Cerebellar cortex (tissue), 1 donor: Measurements from ENCODE around the gene ABCG1.
"Not testable (repeated sequence)": the region's sequence is repeated elsewhere in the genome, so short reads cannot be mapped to it uniquely, and the experiment has no call there.

Source experiments
- DNase-seq: peaks from one replicate; pipeline ENCODE4 v3.0.0-alpha.2; 2015; ENCODE audit warnings: low spot score

ABCG1 gene

DNA sequence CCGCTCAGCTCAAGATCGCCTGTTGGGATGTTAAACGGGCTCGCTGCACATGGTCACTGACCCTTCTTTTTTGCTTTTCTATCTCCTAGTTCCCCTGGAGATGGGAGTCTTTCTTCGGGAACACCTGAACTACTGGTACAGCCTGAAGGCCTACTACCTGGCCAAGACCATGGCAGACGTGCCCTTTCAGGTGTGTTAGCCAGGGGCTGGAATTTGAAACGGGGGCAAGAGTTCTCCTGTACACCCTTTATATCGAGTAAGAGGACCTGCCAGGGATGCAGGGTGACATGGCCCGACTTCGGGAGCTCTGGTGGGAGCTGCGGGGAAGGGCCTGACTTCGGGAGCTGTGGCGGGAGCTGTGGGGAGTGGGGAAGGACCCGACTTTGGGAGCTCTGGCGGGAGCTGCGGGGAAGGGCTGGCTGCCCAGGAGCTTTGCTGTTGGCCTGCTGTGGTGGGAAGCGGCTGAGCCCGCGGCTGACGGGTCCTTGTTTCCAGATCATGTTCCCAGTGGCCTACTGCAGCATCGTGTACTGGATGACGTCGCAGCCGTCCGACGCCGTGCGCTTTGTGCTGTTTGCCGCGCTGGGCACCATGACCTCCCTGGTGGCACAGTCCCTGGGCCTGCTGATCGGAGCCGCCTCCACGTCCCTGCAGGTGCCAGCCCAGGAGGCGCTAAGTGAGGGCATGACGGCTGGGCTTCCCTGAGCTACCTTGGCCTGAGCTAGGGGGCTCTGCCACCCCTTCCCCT is 72.2 kb downstream of the ABCG1 start:
- no peak for DNase-seq

DNA sequence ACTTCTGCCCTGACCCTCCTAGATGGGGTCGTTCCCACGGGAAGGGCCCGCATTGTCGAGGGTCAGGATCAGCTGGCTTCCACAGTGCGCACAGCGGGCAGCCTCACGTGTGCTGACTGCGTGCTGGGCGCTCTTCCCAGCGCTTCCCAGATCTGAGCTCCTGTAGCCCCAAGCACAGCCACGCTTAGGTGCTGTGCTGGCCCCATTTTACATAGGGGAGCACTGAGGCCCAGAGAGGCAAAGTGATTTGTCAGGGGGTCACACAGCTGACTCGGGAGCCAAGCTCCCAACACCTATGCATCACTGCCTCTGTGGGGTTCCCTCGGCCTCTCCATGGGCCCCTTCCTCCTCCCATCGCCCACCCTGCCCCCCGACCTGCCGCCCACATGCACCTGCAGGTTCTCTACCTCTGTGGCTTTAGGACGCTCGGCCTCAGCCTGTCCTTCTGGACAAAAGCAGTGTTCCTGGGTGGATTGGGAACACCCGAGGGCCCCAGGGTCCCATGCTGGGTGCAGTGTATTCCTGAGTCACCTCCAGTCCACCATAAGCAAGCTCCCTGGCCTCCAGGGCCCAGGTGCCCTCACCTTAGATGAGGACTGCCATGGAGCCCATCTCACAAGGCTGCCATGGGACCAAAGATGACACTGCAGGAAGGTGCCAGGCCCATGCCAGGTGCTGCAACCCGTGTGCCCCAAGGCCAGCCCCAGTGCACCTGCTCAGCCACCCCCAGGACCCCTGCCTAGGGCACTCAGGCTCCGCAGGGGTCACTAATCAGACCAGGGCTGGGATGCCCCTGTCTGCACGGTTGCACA is 73.0 kb downstream of the ABCG1 start:
- no peak for DNase-seq

DNA sequence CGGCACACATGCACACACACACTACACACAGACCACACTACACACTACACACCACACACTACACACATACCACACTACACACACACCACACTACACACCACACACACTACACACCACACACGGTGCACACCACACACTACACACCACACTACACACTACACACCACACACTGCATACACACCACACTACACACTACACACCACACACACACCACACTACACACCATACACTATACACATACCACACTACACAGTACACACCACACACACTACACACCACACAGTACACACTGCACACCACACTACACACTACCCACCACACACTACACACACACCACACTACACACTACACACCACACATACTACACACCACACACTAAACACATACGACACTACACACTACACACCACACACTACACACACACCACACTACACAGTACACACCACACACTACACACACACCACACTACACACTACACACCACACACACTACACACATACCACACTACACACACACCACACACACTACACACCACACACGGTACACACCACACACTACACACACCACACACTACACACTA is 73.7 kb downstream of the ABCG1 start:
- DNase-seq = not testable (repeated sequence)

GRCh38 chr21:42293649-42294272 is 74.8 kb downstream of the ABCG1 start:
- DNase-seq = no peak

DNA sequence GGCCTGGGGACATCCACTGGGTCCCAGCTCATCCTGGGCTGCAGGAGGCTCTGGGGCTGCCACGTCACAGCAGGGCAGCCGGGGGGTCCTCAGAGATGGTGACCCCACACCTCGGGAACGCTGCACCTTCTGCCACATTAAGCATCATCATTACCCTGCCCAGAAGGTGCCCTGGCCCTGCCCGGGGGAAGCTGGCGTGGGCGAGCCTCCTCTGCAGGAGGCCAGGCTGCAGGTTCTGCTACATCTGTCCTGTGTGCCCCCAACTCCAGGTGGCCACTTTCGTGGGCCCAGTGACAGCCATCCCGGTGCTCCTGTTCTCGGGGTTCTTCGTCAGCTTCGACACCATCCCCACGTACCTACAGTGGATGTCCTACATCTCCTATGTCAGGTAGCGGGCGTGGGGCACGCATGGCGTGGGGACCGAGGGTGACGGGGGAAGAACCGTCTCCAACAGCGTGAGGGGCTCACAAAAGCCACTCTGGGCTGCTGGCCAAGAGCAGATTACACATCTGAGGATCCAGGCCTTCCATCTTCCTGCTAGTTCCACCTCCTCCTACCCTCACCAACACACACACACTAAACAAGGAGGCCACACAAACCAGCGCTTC is 75.4 kb downstream of the ABCG1 start:
- DNase-seq = no peak

DNA sequence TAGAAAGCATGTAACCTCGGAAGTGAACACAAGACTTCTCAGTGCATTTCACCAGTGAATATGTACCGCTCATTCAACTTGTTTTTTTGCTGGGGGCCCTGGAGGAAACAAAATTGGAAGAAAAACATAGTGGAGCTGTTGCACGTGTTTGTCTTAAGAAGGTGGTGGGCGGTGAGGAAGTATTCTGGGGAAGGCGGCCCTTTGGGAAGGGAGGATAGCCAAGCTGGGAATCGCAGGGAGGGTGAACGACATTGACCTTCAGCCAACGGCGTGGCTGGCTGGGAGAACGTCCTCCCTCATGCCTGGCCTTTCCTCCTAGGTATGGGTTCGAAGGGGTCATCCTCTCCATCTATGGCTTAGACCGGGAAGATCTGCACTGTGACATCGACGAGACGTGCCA is 76.9 kb downstream of the ABCG1 start:
- no peak for DNase-seq

DNA sequence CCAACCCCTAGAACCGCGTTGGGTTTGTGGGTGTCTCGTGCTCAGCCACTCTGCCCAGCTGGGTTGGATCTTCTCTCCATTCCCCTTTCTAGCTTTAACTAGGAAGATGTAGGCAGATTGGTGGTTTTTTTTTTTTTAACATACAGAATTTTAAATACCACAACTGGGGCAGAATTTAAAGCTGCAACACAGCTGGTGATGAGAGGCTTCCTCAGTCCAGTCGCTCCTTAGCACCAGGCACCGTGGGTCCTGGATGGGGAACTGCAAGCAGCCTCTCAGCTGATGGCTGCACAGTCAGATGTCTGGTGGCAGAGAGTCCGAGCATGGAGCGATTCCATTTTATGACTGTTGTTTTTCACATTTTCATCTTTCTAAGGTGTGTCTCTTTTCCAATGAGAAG is 77.6 kb downstream of the ABCG1 start:
- no peak for DNase-seq

GRCh38 chr21:42297377-42297776 is 78.4 kb downstream of the ABCG1 start:
- DNase-seq = no peak

DNA sequence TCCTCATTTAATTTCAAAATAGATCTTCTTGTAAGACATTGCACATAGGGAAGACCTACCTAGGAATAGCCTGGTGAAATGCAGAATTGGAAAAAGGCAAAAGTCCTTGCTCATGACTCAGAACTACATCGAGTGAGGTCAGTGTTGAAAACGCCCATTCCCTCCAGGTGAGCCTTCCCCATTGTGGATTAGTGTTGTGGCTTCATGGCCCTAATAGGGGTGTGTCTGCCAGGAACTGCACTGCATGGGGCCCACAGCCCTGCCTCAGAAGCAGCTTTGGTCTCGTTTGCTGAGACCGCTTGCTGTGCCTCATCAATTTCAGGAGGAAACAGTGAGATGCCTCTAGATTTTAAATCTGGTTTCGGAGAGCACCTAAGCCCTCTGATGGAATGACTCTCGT is 79.3 kb downstream of the ABCG1 start:
- DNase-seq = no peak

DNA sequence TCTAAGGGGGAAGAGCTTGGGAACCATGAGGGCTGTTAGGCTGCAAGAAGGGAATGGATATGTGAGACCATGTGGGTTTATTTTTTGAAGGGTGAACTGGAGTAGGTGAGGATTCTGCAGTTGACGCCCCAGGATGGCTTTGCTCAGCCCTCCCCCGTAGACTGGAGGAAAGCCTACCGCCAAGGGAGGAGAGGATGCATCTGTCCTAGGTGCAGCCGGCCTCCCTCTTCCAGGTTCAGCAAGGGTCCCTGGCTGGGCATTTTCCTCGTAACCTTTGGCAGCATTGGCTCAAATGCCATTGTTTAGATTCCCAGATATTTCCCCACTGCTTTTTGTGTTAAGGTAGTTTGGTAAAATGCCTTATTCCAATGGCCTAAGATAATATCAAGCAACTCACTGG is 79.7 kb downstream of the ABCG1 start:
- no peak for DNase-seq

DNA sequence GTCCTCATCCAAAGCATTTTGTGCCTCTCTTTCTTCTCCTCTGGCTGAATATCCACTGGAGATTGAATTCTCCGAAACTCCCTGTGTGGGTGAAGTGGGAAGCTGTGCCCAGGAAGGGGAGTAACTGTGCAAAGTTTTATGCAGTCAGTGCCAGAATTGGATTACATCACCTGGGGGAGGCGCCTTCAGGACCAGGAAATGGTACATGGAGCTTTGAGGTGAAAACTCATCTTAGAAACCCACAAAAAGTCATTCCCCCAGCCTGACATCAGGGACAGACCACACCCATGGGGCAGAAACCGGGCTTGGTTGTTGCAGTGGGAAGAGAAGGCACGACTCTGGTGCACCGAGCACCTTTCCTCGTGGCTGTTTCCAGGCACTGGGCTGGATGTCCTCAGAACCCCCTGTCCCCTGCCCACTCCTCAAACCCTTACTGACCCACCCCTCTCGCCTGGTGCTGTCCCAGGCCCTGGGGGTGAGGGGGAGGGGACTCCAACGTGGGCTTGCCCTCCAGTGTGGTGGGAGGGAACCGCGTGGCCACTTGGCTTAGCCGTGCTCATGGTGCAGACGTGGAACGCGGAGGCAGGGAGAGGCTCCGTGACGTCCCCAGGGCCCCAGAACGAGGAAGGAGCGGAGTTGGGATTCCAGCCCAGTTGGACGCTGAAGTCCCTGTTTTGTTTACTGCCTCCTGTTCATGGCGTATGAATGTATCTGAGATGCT is 80.5 kb downstream of the ABCG1 start:
- DNase-seq = no peak

DNA sequence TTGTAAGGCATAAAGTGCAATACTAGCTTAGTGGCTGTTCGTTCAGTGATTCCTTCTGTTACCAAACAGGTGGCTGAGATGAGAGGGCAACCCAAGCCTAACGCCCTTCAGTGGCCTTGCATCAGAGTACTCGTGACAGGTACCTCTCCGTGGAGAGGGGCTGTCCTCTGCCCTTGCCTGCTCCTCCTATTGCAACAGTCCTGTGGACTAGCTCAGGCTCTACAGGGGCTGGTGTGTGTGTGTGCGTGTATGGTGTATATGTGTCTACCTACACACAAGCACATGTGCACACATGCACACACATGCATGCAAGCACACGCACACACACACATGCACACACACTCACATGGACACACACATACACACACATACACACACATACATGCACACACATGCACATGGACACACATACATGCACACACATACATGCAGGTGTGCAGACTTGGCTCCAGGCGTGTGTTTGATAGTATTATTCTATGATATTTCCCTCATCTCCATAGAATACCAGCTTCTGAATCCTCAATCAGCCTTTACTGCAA is 81.2 kb downstream of the ABCG1 start:
- DNase-seq = no peak

GRCh38 chr21:42300956-42301355 is 82.0 kb downstream of the ABCG1 start:
- no peak for DNase-seq

- DNase-seq = no peak
Measured at GRCh38 chr21:42301371-42302075, 82.6 kb downstream of the ABCG1 start.

DNA sequence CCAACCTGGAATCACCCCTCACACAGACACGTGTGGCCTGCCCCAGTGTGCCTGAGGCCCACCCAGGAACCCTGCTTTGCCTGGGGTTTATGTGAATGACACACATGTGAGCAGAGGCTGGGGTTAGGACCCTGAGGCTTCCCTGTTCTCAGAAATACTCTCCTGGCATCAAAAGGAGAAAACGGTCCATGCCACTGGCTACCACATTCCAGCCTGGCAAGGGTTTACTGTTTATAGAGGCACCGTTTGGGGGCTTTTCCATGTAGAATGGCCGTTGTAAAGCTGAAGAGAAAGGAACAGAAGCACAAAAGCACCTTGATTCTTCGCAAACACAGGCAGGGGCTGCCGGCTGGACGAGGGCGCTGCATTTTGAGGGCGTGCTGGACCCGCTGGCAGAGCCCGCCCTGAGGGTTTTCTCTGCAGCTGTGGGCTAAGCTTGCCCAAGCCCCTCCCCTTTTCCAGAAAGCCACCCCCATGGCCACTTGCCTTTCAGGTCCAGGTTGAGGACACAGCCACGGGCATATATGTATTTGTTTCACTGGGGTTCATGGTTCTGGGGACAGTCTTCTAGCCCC is 83.2 kb downstream of the ABCG1 start:
- DNase-seq = no peak

GRCh38 chr21:42302794-42303193 is 83.9 kb downstream of the ABCG1 start:
- DNase-seq = no peak

DNA sequence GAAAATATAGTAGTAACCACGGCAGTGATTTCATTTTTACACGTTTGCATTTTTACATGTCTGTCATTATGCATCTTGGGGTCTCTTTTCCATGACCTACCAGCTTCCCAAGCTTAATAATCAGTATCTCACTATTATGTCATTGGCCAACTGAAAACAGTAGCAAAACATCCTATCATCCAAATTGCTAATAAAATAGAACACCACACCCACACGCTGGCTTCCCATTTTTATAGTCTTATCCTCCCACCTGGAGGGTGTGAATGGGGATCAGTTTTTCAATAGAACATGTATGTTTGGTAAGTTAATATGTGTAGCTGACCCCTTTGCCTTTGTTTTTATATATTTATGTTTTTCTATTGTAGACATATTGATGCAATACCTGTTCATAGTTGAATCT is 84.5 kb downstream of the ABCG1 start:
- no peak for DNase-seq

DNA sequence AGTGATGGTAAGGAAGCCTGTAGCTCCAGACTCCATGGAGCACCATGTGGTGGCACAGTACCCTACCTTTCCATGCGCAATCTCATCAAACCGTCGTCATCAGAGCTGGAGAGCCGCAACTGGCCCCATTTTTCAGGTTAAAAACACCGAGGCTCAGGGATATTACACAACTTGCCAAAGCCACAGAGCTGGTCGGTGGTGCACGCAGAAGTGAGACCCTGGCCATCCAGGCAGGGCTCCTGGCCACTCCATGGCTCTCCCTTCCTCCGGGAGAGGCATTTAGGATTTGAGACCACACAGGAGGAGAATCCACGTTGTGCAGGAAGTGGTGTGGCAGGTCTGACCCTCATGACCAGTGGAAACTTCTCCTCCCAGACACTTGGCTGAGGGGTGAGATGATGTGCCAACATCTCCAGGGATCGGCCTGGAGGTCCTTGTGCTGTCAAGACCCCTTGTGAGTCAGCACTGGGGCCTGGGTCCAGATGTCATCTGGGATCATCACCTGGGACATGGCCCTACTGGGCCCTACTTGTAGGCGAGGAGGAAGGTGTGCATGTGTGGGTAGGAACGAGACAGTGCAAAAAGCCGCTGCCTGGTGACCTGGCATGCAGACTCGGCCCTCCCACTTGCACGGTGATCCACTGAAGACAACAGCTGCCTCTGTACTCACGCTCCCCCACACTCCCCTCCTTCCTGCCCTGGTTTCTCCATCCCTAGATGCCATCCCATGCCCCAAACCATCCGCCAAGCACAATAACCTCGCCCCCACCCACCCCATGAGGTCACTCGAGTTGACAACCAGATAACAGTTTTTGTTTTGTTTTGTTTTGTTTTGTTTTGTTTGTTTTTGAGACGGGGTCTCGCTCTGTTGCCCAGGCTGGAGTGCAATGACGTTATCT is 85.9 kb downstream of the ABCG1 start:
- no peak for DNase-seq

GRCh38 chr21:42305707-42306147 is 86.8 kb downstream of the ABCG1 start:
- no peak for DNase-seq
